Measurements from ENCODE around the gene GLTPD2. TPM values are rescaled to one million over a fixed set of nuclear protein-coding genes. Genes with fewer than 3 reads are reported as not detected.

The GLTPD2 gene
- total RNA-seq, 1 experiment from 2014 or later, result 15.6 TPM

- Histone ChIP-seq H3K4me3 (ENCODE audit: low read depth, low read length) (no peak overlapping the region), H3K4me1 (peaks cover 12% of the 10 kb centered on the region), H3K27me3 (replicated peaks; ENCODE audit: control insufficient read depth, insufficient read depth, low read length) (no peaks in the 10 kb centered on the region), H3K36me3 (ENCODE audit: control insufficient read depth, insufficient read depth, low read length) (no peaks in the 10 kb centered on the region), H3K9me3 (no peaks in the 10 kb centered on the region)
- ChIA-PET POLR2A (interaction anchor here (0.5 kb wide), 1 partner anchor 54 kb away, joined by 7 read pairs; no protein-coding TSS in a partner anchor), CTCF (no interaction called here)
- Mint-ChIP-seq H3K36me3 (ENCODE audit: insufficient read depth, unreplicated experiment) (peaks cover 16% of the 10 kb centered on the region), H3K27me3 (ENCODE audit: insufficient read depth, unreplicated experiment) (no peaks in the 10 kb centered on the region), H3K4me3 (ENCODE audit: unreplicated experiment) (no peak overlapping the region), H3K9me3 (ENCODE audit: unreplicated experiment) (no peaks in the 10 kb centered on the region), H3K27ac (ENCODE audit: unreplicated experiment) (no peak overlapping the region), H3K4me1 (ENCODE audit: low read depth, unreplicated experiment) (peaks cover under 1% of the 10 kb centered on the region)
- no peak for DNase-seq
- intact Hi-C loops (cut with micrococcal nuclease; ENCODE audit: unreplicated experiment), result no loop called here
- BruUV-seq (replicated peaks), result no TSS peak
- TF ChIP-seq, protein P1, sequence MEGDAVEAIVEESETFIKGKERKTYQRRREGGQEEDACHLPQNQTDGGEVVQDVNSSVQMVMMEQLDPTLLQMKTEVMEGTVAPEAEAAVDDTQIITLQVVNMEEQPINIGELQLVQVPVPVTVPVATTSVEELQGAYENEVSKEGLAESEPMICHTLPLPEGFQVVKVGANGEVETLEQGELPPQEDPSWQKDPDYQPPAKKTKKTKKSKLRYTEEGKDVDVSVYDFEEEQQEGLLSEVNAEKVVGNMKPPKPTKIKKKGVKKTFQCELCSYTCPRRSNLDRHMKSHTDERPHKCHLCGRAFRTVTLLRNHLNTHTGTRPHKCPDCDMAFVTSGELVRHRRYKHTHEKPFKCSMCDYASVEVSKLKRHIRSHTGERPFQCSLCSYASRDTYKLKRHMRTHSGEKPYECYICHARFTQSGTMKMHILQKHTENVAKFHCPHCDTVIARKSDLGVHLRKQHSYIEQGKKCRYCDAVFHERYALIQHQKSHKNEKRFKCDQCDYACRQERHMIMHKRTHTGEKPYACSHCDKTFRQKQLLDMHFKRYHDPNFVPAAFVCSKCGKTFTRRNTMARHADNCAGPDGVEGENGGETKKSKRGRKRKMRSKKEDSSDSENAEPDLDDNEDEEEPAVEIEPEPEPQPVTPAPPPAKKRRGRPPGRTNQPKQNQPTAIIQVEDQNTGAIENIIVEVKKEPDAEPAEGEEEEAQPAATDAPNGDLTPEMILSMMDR (IDR thresholded peaks at IDR 0.05; ENCODE audit: insufficient read depth in 1 of 2, low read depth in 1 of 2, low read length in 1 of 2, severe bottlenecking in 1 of 2, unreplicated experiment in 1 of 2), result no peak
Observed at GRCh38 chr17:4785311-4786105, 3.3 kb upstream of the GLTPD2 start.

DNA sequence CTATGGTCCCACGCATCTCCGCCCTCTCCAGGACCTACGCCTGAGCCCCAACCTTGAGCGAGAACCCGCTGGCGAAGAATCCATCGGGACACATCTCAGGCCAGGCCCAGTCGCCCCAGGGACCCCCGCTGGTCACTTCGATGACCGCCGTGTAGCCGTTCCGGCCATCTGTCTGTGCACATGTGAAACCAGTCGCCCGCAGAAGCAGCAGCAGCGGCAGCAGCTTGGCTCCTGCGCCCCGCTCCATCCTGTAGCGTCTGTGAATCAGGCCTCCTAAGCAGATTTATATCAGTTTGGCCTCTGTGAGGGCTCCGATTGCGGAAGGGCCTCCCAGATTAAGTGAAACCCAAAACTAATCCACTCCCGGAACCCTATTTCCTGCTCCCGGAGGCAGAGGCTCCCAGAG is 2.7 kb upstream of the GLTPD2 start, which contains the start of gene VMO1:
VMO1 (minus strand) TSS at position 259 of the 406 bp plus-strand sequence; CDS start at position 247, 12 bp downstream.
- peaks cover 10% of the 10 kb centered on the region for H3K4me1 ChIP-seq
- POLR2A ChIA-PET, result interaction anchor here (0.6 kb wide), 1 partner anchor 48 kb away, joined by 3 read pairs; no protein-coding TSS in a partner anchor
- no peaks in the 10 kb centered on the region for H3K9me3 ChIP-seq
- intact Hi-C loops (cut with micrococcal nuclease; ENCODE audit: unreplicated experiment), result no loop called here
- DNase-seq, result no peak
- BruUV-seq (replicated peaks), result no TSS peak
- TF ChIP-seq, protein P1 (IDR thresholded peaks at IDR 0.05; ENCODE audit: insufficient read depth in 1 of 2, low read depth in 1 of 2, low read length in 1 of 2, severe bottlenecking in 1 of 2, unreplicated experiment in 1 of 2), result no peak
- Mint-ChIP-seq H3K4me3 (ENCODE audit: unreplicated experiment) (no peak within 1 kb of the TSS), H3K27me3 (ENCODE audit: insufficient read depth, unreplicated experiment) (no peaks in the 10 kb centered on the region), H3K4me1 (ENCODE audit: low read depth, unreplicated experiment) (peaks cover 6% of the 10 kb centered on the region), H3K9me3 (ENCODE audit: unreplicated experiment) (no peaks in the 10 kb centered on the region), H3K36me3 (ENCODE audit: insufficient read depth, unreplicated experiment) (peaks cover 15% of the 10 kb centered on the region), H3K27ac (ENCODE audit: unreplicated experiment) (peak within 1 kb of the TSS; percentile 86)
- H3K36me3 ChIP-seq (ENCODE audit: control insufficient read depth, insufficient read depth, low read length), result no peaks in the 10 kb centered on the region
- H3K4me3 ChIP-seq (ENCODE audit: low read depth, low read length), result no peak within 1 kb of the TSS
- CTCF ChIA-PET, result interaction anchor here (0.6 kb wide), 1 partner anchor 14 kb away, joined by 7 read pairs; no protein-coding TSS in a partner anchor
- H3K27me3 ChIP-seq (replicated peaks; ENCODE audit: control insufficient read depth, insufficient read depth, low read length), result no peaks in the 10 kb centered on the region

DNA sequence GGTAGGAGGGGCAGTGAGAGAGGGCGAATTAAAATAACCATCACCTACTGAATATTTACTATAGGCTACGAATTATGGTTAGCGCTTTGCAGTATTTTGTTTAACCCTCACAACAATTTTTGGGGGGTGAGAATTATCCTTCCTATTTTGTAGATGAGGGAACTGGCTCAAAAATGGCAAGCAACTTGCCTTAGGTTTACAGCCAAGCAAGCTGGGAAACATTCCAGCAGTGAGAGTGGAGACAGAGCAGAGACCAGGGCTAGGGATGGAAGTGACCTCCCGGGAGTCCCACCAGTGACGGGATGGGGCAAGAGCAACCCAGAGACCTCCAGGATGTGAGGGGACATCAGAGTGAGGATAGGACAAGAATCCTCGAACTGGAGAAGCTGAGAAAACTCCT is 2.2 kb upstream of the GLTPD2 start:
- H3K36me3 Mint-ChIP-seq (ENCODE audit: insufficient read depth, unreplicated experiment), result peaks cover 15% of the 10 kb centered on the region
- BruUV-seq (replicated peaks), result no TSS peak
- CTCF ChIA-PET, result interaction anchor here (0.6 kb wide), 1 partner anchor 13 kb away, joined by 7 read pairs; no protein-coding TSS in a partner anchor
- H3K27ac Mint-ChIP-seq (ENCODE audit: unreplicated experiment), result peak overlapping the region; percentile 55
- DNase-seq, result no peak
- Histone ChIP-seq H3K4me3 (ENCODE audit: low read depth, low read length) (no peak overlapping the region), H3K9me3 (no peaks in the 10 kb centered on the region), H3K36me3 (ENCODE audit: control insufficient read depth, insufficient read depth, low read length) (no peaks in the 10 kb centered on the region), H3K27me3 (replicated peaks; ENCODE audit: control insufficient read depth, insufficient read depth, low read length) (no peaks in the 10 kb centered on the region), H3K4me1 (peaks cover 10% of the 10 kb centered on the region)
- POLR2A ChIA-PET, result interaction anchor here (0.6 kb wide), 1 partner anchor 49 kb away, joined by 3 read pairs; no protein-coding TSS in a partner anchor
- peaks cover 6% of the 10 kb centered on the region for H3K4me1 Mint-ChIP-seq (ENCODE audit: low read depth, unreplicated experiment)
- H3K9me3 Mint-ChIP-seq (ENCODE audit: unreplicated experiment), result no peaks in the 10 kb centered on the region
- H3K27me3 Mint-ChIP-seq (ENCODE audit: insufficient read depth, unreplicated experiment), result no peaks in the 10 kb centered on the region
- H3K4me3 Mint-ChIP-seq (ENCODE audit: unreplicated experiment), result no peak overlapping the region
- intact Hi-C loops (cut with micrococcal nuclease; ENCODE audit: unreplicated experiment), result no loop called here
- TF ChIP-seq, protein P1 (IDR thresholded peaks at IDR 0.05; ENCODE audit: insufficient read depth in 1 of 2, low read depth in 1 of 2, low read length in 1 of 2, severe bottlenecking in 1 of 2, unreplicated experiment in 1 of 2), result no peak
